GM19438 (cell line): ENCODE data around the gene TBL1X.
"Not testable (repeated sequence)": the region's sequence is repeated elsewhere in the genome, so short reads cannot be mapped to it uniquely, and the experiment has no call there.

ENCODE experiments used
- ATAC-seq: cut with Tn5 transposase; IDR thresholded peaks from one replicate; pipeline ENCODE4 v1.9.1; 2021; ENCODE audit warnings: low read depth; ENCODE audit not compliant: unreplicated experiment

Gene TBL1X

DNA sequence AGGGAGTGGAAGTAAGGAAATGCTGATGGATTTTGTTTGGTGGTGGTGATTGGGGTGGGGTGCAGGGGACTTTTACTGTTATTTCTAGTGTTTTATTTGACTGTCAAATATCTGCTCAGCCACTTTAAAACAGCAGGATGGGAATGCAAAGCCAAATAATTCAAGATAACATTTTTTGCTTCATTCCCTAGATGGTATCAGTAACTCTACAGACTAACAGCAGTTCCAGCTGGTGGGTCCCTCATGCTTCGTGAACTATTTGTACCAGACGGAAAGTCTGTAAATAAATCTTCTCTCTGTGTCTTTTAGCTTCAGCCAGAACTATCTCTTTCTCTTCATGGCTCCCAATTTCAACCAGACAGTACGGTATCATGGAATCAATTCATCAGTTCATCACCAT lies 273.3 kb downstream of the TBL1X start:
- ATAC-seq = no peak

DNA sequence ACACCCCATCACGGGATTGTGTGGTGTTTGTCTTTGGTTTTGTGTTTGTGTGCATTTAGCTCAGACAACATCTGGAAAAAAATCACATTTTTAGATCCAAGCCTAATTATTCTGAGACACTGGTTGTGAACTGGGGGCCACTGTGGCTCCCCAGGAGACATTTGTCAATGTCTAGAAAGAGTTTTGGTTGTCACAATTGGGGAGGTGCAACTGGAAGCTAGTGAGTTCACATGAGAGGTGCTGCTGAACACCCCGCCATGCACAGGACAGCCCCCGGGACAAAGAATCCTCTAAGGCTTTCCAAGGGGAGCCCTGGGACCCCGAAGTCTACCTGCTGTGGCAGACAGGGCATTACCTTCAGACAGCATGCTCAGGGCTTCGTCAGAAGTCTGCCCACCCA lies 274.3 kb downstream of the TBL1X start:
- no peak for ATAC-seq

GRCh38 chrX:9745417-9746115 lies 280.7 kb downstream of the TBL1X start:
- no peak for ATAC-seq

GRCh38 chrX:9746148-9746888 lies 281.5 kb downstream of the TBL1X start:
- ATAC-seq = no peak

DNA sequence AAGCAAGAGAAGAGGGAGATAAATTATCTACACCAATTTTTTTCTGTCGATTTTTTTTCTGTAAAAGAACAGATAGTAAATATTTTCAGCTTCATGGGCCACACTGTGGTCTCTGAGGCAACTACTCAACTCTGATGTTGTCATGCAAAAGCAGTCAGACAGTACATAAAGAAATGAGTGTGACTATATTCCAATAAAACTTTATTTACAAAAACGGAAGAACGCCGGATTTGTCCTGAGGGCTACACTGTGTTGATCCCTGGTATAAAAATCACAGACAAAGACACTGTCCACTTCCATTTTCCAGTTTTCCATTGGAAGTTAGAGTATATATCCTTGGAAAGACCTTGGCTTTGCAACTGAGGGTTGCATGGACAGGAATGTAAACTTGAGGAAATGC lies 282.8 kb downstream of the TBL1X start:
- no peak for ATAC-seq

DNA sequence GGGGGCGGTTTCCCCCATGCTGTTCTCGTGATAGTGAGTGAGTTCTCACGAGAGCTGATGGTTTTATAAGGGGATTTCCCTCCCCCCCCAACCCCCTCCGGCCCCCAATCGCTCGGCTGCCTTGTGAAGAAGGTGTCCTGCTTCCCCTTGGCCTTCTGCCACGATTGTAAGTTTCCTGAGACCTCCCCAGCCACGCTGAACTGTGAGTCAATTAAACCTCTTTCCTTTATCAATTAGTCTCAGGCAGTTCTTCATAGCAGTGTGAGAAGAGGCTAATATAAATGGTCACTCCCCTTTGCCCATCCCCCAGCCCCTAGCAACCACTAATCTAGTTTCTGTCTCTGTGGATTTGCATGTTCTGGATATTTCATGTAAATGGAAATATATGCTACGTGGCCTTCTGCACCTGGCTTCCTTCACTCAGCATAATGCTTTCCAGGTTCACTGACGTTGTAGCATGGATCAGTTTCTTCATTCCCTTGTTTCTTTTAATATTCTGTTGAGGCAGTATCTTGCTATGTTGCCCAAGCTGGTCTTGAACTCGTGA lies 284.4 kb downstream of the TBL1X start:
- no peak for ATAC-seq

GRCh38 chrX:9757366-9757765 lies 292.5 kb downstream of the TBL1X start:
- ATAC-seq = no peak

DNA sequence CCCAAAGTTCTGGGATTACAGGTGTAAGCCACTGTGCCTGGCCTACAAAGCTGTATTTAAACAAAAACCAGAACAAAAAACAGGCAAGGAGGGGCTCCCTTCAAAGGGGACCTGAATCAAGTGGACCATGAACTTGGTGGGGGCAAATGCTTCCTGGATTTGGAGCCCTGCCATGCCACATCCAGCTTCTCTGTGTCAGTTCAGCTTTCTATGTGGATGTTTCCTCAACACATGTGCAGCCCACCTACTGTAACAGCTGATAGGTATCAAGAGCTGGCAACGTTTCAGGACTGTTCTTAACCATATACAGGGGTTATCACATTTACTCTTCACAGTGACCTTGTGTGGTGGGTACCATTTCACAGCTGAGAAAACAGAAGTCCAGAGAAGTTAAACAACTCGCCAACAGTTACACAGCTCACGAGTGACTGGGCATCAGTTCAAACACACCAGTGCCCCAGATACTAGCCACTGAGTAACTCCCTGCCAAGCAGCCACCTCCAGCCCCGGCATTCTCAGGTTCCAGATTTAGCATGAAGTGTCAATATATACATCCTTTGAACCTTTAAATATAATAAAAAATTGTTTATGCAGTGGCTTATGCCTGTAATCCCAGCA lies 293.3 kb downstream of the TBL1X start:
- ATAC-seq = no peak

DNA sequence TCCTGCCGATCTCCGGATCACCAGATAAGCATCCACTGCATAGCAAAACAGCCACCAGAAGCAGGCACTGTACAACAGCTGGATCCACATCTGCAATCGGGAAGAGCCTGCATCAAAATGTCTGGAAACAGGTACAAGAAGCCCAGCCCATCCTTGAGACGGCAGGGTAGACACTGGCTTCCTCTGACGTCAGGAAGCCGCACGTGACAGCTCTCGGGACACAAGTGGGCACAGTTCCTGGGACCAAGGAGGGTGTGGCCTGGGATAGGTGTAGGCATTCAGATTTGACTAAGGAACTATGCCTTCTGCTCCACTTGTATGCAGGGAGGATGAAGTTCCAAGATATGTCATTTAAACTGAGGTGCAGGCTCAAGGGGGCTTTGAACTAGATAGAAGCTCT lies 294.5 kb downstream of the TBL1X start:
- no peak for ATAC-seq

GRCh38 chrX:9765072-9765736 lies 300.3 kb downstream of the TBL1X start:
- ATAC-seq = no peak

- no peak for ATAC-seq
Observed at GRCh38 chrX:9765737-9766097, 300.9 kb downstream of the TBL1X start, which contains the start of gene GPR143. TSS of gene GPR143 (minus strand) at chrX:9765847. CDS start at chrX:9765817, 30 bp downstream.

- no peak for ATAC-seq
Observed at GRCh38 chrX:9767375-9767774, 302.5 kb downstream of the TBL1X start.

DNA sequence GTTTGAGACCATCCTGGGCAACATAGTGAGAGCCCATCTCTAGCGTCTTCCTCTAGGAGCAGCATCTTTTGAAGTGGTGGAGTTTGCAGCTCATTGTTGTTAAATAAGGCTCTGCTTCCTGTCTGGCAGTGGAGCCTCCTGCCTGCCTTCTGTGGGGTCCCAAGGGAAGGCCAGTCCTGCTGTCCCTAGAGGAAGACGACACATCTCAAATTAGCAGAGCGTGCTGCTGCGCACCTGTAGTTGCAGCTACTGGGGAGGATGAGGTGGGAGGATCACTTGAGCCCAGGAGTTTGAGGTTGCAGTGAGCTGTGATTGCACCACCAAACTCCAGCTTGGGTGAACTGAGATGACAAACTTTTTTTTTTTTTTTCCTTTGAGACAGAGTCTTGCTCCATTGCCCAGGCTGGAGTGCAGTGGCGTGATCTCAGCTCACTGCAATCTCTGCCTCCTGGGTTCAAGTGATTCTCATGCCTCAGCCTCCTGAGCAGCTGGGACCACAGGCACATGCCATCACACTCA lies 303.5 kb downstream of the TBL1X start:
- not testable (repeated sequence) for ATAC-seq

- ATAC-seq = no peak
Observed at GRCh38 chrX:9770319-9770718, 305.5 kb downstream of the TBL1X start.

DNA sequence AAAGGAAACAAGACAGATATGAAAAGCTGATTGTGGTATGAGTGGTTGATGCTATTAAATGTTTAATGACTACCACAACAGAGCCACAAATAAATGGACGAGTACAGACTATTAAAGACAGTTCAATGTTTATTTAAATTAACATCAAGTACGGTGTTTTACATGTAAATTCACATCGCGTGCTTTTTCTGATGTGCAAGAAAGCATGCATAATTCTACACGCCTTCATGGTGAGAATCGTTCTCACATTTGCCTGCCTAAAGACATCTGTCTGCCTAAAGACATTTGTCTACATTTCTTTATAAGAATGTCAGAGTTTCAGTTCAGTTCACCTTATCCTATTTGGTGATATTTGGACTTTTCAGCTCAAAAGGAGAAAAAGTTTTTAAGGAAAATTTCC lies 308.1 kb downstream of the TBL1X start:
- ATAC-seq = no peak

DNA sequence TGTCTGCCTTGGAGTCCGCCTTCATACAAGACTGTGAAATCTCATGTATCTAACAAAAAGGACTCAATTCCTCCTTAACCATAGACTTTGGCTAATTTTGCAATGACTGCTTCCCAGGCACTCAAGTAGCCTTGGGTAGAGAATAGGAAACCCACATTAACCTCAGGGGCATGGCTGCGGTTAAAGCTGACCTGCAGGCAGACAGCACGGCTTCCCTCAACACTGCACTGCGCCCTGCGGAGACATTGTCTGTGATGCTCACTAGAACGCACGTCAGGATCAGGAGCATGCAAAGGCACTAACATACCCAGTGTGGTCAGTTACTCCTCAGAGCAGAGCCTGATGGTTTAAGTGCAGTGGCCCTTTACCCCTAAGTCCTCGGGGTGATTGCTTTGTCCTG lies 311.1 kb downstream of the TBL1X start:
- ATAC-seq = no peak

DNA sequence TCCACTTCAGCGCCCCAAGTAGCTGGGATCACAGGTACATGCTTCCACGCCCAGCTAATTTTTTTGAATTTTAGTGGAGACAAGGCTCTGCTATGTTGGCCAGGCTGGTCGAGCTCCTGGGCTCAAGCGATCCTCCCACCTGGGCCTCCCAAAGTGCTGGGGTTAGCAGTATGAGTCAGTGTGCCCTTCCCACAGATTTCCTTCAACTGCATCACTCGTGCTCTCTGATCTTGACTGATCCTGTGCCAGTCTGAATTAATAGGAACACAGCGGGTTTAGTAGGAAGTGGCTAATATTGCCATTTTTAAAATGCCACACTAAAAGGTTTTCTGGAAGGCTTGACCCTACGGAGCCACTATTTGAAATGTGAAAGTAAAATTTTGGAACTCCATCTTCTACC lies 317.1 kb downstream of the TBL1X start:
- ATAC-seq = no peak

DNA sequence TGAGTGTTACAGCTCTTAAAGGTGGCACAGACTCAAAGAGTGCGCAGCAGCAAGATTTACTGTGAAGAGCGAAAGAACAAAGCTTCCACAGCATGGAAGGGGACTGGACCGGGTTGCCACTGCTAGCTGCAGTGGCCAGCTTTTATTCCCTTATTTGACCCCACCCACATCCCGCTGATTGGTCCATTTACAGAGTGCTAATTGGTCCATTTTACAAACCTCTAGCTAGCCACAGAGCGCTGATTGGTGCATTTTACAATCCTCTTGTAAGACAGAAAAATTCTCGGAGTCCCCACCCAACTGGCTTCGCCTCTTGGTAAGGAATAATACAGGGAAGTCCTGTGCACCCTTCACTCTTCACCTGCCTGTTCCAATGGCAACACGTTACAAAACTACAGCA lies 319.5 kb downstream of the TBL1X start:
- no peak for ATAC-seq

DNA sequence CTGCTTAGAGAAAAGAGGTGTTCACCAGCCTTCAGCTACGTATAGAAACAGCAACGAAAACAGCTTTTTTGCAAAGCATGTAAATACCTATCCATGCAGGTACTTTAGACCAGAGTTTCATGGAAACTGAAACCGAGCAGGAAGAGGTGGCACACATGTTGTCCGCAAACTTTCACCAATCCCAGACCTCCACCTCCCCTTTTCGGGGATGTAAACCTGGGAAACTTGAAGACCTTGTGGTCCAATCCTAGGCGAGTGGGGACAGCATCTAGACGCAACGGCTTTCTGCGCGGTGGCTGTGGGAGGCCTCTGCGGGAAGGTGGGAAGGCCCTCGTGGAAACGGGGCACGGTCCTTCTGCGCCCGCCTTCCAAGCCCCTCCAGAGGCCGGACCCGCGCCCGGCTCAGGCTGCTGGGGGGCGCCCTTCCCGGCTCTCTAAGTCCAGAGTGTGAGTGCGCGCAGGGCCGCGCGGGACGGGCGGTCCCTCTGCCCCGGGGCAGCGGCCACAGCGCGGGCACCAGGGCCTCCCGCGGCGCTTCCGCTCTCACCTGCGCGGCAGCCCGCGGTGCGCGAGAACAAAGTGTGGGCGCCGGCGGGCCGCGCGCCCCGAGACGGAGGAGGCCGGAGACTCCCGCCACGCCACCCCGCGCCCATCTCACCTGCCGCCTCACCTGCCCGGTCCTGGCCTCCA lies 320.5 kb downstream of the TBL1X start:
- no peak for ATAC-seq
